GM19397 (cell line): Measurements from ENCODE around the gene ABCC1.
"Not testable (repeated sequence)": the region's sequence is repeated elsewhere in the genome, so short reads cannot be mapped to it uniquely, and the experiment has no call there.

Experiments
- ATAC-seq: cut with Tn5 transposase; IDR thresholded peaks from one replicate; pipeline ENCODE4 v1.9.1; 2021; ENCODE audit warnings: mild to moderate bottlenecking, moderate library complexity; ENCODE audit not compliant: unreplicated experiment

ABCC1 gene

DNA sequence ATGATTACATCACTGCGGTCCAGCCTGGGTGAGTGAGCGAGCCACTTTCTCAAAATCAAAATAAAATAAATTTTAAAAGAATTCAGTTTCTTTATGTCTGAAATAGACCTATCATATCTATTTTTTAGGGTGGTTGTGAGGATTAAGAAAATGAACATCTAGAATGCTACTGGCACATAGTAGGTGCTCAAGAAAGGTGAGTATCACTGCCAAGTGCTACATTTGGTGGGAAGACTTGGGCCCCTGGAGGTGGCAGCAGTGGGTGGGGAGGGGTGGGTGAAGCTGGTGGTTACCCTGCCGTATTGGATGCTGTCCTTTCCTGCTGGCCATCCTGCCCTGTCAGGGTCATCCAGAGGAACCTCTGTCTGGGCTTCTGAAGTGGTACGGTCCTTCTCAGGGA is 223.6 kb downstream of the ABCC1 start:
- ATAC-seq: no peak

DNA sequence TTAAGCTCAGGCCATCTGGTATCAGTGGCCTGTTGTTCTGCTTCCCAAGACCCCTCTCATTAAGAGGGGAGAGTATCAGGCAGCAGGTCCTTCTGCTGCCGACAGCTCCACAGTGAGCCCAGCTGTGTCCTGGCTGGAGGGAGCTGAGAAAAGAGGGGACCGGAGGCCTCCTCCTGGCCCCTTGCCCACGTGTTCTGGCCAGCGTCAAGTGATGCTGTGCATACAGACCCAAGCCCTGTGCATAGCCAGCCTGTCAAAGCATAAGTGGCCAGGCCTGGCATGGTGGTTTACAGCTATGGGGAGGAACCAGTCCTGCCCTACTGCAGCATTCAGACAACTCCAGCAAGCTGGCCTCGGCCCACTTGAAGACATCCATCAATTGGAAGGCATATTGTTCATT is 225.9 kb downstream of the ABCC1 start:
- ATAC-seq: no peak

GRCh38 chr16:16176328-16176727 is 226.9 kb downstream of the ABCC1 start:
- ATAC-seq: no peak

DNA sequence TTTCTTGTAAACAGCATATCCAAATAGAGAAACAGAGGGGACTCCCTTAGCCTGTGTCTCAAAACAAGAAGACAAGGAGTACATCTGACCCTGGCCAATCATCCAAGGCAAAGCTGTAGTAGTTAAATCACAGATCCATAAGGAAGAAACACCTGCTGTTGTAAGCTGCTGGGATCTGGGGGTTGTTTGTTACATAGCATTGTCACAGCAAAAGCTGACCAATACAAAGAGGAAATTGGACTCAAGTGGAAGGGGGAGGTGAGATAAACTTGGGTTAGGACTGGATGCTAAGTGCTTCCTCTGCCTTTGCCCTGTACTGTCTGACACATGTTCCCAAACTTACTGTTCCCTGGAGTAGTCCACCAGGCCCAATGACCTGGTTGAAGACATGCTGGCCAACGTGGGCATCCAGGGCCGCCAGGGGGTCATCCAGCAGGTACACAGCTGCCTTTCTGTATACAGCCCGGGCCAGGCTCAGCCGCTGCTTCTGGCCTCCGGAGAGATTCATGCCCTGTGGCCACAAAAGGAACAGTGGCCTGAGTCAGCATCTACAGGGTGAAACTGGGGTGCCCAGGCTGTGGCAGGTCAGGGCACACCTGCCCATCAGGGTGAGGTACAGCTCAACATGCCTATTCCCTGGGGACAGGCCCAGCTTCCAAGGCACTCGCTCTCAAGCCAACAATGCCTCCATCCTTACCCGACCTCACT is 229.2 kb downstream of the ABCC1 start:
- no peak for ATAC-seq

- ATAC-seq: not testable (repeated sequence)
Measured at GRCh38 chr16:16181748-16182147, 232.3 kb downstream of the ABCC1 start.

- no peak for ATAC-seq
Measured at GRCh38 chr16:16182918-16183317, 233.5 kb downstream of the ABCC1 start.

DNA sequence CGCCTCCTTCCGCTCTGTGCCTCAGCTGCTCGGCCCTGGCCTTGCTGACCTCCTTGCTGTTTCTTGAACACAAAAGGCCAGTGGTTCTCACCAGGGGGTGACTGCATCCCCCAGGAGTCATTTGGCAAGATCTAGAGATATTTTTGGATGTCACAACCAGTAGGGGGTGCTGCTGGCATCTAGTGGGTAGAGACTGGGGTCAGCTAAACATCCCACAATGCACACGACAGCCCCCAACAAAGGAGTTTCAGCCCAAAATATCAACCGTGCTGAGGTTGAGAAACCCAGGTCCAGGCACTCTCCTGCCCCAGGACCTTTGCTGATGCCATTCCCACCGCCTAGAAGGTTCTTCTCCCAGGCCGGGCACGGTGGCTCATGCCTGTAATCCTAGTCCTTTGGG is 234.1 kb downstream of the ABCC1 start:
- ATAC-seq: no peak

DNA sequence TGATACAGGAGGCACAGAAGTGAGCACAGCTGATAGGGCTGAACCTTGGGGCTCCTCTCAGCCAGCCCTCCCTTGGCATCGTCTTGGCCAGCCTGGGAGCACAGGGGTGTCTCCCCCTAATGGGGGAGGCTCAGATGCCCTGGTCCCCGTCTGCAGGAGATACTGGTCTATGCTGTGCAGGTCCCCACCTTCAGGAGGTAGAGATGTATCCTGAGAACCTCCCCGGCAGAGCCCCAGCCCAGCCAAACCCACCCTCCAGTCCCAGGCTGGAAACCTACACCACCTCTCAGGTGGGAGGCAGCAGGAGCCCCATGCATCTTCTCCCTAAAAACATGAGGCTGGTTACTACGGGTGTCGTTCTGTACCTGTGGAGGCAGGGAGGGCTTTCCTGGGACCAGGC is 235.2 kb downstream of the ABCC1 start:
- no peak for ATAC-seq

DNA sequence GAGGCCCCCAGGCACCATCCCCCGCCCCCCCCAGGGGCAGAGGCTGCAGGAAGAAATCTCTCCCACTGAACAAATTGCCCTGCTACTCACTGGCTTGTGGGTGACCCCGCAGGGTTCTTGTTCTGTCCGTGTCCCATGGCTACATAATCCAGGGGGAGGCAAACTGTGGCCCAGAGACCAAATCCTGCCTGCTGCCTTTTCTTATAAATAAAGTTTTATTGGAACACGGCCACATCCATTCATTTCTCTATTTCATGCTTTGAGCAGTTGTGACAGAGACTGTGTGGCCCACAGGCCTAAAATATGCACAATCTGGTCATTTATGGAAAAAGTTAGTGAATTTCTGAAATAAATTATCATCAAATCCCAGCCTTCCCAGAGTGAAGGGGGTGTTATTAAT is 235.7 kb downstream of the ABCC1 start:
- ATAC-seq: no peak

DNA sequence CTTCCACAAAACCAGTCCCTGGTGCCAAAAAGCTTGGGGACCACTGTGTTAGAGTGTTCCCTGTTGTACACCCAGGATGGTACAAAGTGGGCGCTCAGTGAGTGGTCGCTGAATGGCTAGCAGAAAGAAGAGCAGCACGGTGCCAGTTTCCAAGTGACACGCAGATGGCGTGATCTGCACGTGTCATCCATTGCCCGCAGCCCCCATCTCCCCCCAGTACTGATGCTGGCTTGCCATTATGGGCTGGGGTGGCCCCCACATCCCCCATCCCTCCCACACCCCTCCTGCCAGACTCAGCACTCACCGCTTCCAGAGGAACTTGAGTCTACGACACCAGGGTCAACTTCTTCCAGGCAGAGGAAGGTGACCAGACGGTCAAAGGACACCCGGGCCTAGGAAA is 237.4 kb downstream of the ABCC1 start:
- ATAC-seq: no peak

GRCh38 chr16:16188827-16189226 is 239.4 kb downstream of the ABCC1 start:
- ATAC-seq: no peak

DNA sequence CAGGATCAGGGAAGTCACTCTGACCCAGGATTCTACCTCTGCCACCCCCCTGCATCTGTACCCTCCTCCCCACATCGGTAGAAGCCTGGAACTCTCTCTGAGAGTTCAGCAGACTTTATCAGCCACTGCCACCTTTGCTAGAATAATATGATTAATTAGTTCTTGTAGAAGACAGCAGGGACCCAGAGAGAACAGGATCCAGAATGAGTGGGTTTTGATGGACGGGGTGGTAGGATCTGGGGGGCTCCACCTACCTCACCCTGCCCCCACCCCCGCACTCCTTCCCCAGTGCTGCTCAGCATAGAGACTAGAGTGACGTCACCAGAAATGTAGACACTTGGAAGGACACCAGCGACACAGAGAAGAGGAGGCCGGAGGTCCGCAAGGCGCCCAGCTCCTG is 240.4 kb downstream of the ABCC1 start:
- no peak for ATAC-seq

GRCh38 chr16:16190546-16190945 is 241.1 kb downstream of the ABCC1 start:
- ATAC-seq: no peak

- ATAC-seq: not testable (repeated sequence)
Measured at GRCh38 chr16:16190966-16191365, 241.6 kb downstream of the ABCC1 start.

GRCh38 chr16:16191493-16192167 is 242.2 kb downstream of the ABCC1 start:
- ATAC-seq: no peak
